Caco-2 (cell line): ENCODE results near the gene ACOXL. TPM values are rescaled to one million over a fixed set of nuclear protein-coding genes. Genes with fewer than 3 reads are reported as not detected.

Experiments
- BruUV-seq: library from RNA; stranded (reverse); fragments of 400-500 nt; replicated peaks from 2 replicates; lab custom pipeline; 2021; lab: Mats Ljungman, UMichigan
- CTCF ChIA-PET: fragments of 300-600 bp; sonication (Branson Sonifier 250); formaldehyde crosslinking; loops from one replicate; lab custom pipeline; 2022; ENCODE audit warnings: antibody characterized with exemption; lab: Charles Lee
- POLR2A ChIA-PET: fragments of 300-600 bp; sonication (Branson Sonifier 250); formaldehyde crosslinking; loops from one replicate; lab custom pipeline; 2022; ENCODE audit warnings: antibody characterized with exemption; lab: Charles Lee
- DNase-seq, 2 experiments: peaks; one replicate each; pipeline versions ENCODE4 v3.0.0 to v3.0.0-alpha.2; 2020 to 2022
- H3K27me3 ChIP-seq: replicated peaks from 2 replicates; pipeline ENCODE4 v1.6.0; 2011; ENCODE audit warnings: low read length; ENCODE audit not compliant: control insufficient read depth, insufficient read depth
- H3K36me3 ChIP-seq: 2 replicates; pipeline ENCODE4 v1.5.1; 2011; ENCODE audit warnings: low read length; ENCODE audit not compliant: control insufficient read depth, insufficient read depth
- H3K4me1 ChIP-seq: fragments of 250-450 bp; sonication (Bioruptor Pico); 2 replicates; pipeline ENCODE4 v1.5.1; 2020; ENCODE audit warnings: mild to moderate bottlenecking
- H3K4me3 ChIP-seq: 2 replicates; pipeline ENCODE4 v1.5.1; 2011; ENCODE audit warnings: low read depth, mild to moderate bottlenecking, control low read depth, low read length
- H3K9me3 ChIP-seq: fragments of 250-450 bp; sonication (Bioruptor Pico); 2 replicates; pipeline ENCODE4 v1.5.1; 2020; ENCODE audit warnings: mild to moderate bottlenecking, moderate library complexity
- H3K27ac Mint-ChIP-seq: one replicate; pipeline ENCODE4 v1.8.0; 2022; ENCODE audit warnings: mixed read lengths; ENCODE audit not compliant: unreplicated experiment
- H3K27me3 Mint-ChIP-seq: one replicate; pipeline ENCODE4 v1.8.0; 2022; ENCODE audit warnings: mixed read lengths; ENCODE audit not compliant: insufficient read depth, unreplicated experiment
- H3K36me3 Mint-ChIP-seq: one replicate; pipeline ENCODE4 v1.8.0; 2022; ENCODE audit warnings: mild to moderate bottlenecking, mixed read lengths; ENCODE audit not compliant: insufficient read depth, unreplicated experiment
- H3K4me1 Mint-ChIP-seq: one replicate; pipeline ENCODE4 v1.8.0; 2022; ENCODE audit warnings: low read depth, mixed read lengths; ENCODE audit not compliant: unreplicated experiment
- H3K4me3 Mint-ChIP-seq: one replicate; pipeline ENCODE4 v1.8.0; 2022; ENCODE audit warnings: mild to moderate bottlenecking, moderate library complexity, mixed read lengths; ENCODE audit not compliant: unreplicated experiment
- H3K9me3 Mint-ChIP-seq: one replicate; pipeline ENCODE4 v1.8.0; 2022; ENCODE audit warnings: mixed read lengths; ENCODE audit not compliant: unreplicated experiment
- CTCF ChIP-seq, 2 experiments: fragments of 200-600 bp in 1 of 2; IDR thresholded peaks; 1 replicate in 1 of 2; 2 replicates in 1 of 2; pipeline versions ENCODE4 v1.5.1 to v1.8.0; 2011 to 2022; ENCODE audit warnings: antibody characterized with exemption in 1 of 2, control low read depth in 1 of 2, inconsistent platforms in 1 of 2, low read depth in 1 of 2, low read length in 1 of 2, mild to moderate bottlenecking in 1 of 2, moderate library complexity in 1 of 2; ENCODE audit not compliant: insufficient read depth in 1 of 2, severe bottlenecking in 1 of 2, unreplicated experiment in 1 of 2
- intact Hi-C: fragments of 100-400 bp; cut with micrococcal nuclease; formaldehyde crosslinking; loops from one replicate; pipeline ENCODE4 v1.10.0; 2022; ENCODE audit not compliant: unreplicated experiment
- total RNA-seq: library from RNA; stranded (reverse); gene quantifications from 2 replicates; pipeline ENCODE4 v1.2.3, GENCODE V29; 2022

The ACOXL gene
- total RNA-seq, 1 experiment from 2014 or later: 2.6 TPM

GRCh38 chr2:110791435-110791834, 59.1 kb downstream of the ACOXL start:
- H3K9me3 ChIP-seq: no peaks in the 10 kb centered on the region
- Mint-ChIP-seq H3K4me1 (peaks cover 6% of the 10 kb centered on the region), H3K9me3 (peaks cover 1% of the 10 kb centered on the region), H3K27ac (no peak overlapping the region), H3K27me3 (peaks cover 4% of the 10 kb centered on the region), H3K4me3 (no peak overlapping the region), H3K36me3 (no peaks in the 10 kb centered on the region)
- H3K27me3 ChIP-seq: no peaks in the 10 kb centered on the region
- no peak for TF ChIP-seq CTCF (IDR thresholded peaks at IDR 0.05; ENCODE audit: insufficient read depth in 1 of 2, low read depth in 1 of 2, low read length in 1 of 2, severe bottlenecking in 1 of 2, unreplicated experiment in 1 of 2)
- no peak for DNase-seq
- CTCF ChIA-PET: interaction anchor here (0.7 kb wide), 1 partner anchor 326 kb away, joined by 3 read pairs; no protein-coding TSS in a partner anchor
- H3K4me1 ChIP-seq: no peaks in the 10 kb centered on the region
- no TSS peak for BruUV-seq
- intact Hi-C loops: no loop called here
- no peak overlapping the region for H3K4me3 ChIP-seq
- POLR2A ChIA-PET: no interaction called here
- H3K36me3 ChIP-seq: no peaks in the 10 kb centered on the region

GRCh38 chr2:110793034-110793433, 60.7 kb downstream of the ACOXL start:
- no peaks in the 10 kb centered on the region for H3K36me3 Mint-ChIP-seq
- ChIA-PET POLR2A (no interaction called here), CTCF (interaction anchor here (0.5 kb wide), 1 partner anchor 63 kb away, joined by 3 read pairs; no protein-coding TSS in a partner anchor)
- no peaks in the 10 kb centered on the region for H3K27me3 Mint-ChIP-seq
- no peaks in the 10 kb centered on the region for H3K9me3 Mint-ChIP-seq
- H3K4me1 Mint-ChIP-seq: no peaks in the 10 kb centered on the region
- no peaks in the 10 kb centered on the region for H3K9me3 ChIP-seq
- TF ChIP-seq CTCF (IDR thresholded peaks at IDR 0.05; ENCODE audit: insufficient read depth in 1 of 2, low read depth in 1 of 2, low read length in 1 of 2, severe bottlenecking in 1 of 2, unreplicated experiment in 1 of 2): no peak
- H3K4me1 ChIP-seq: no peaks in the 10 kb centered on the region
- H3K4me3 ChIP-seq: no peak overlapping the region
- no peak overlapping the region for H3K4me3 Mint-ChIP-seq
- BruUV-seq: no TSS peak
- intact Hi-C loops: no loop called here
- no peak for DNase-seq
- no peaks in the 10 kb centered on the region for H3K27me3 ChIP-seq
- H3K36me3 ChIP-seq: no peaks in the 10 kb centered on the region
- H3K27ac Mint-ChIP-seq: no peak overlapping the region

GRCh38 chr2:110794390-110794789, 62.0 kb downstream of the ACOXL start:
- Histone ChIP-seq H3K27me3 (no peaks in the 10 kb centered on the region), H3K36me3 (no peaks in the 10 kb centered on the region), H3K4me3 (no peak overlapping the region), H3K9me3 (no peaks in the 10 kb centered on the region; the same call in 1 of the 2 replicates), H3K4me1 (no peaks in the 10 kb centered on the region)
- Mint-ChIP-seq H3K36me3 (no peaks in the 10 kb centered on the region), H3K27me3 (no peaks in the 10 kb centered on the region), H3K4me3 (no peak overlapping the region), H3K27ac (no peak overlapping the region), H3K9me3 (no peaks in the 10 kb centered on the region), H3K4me1 (no peaks in the 10 kb centered on the region)
- intact Hi-C loops: no loop called here
- no TSS peak for BruUV-seq
- DNase-seq: no peak
- POLR2A ChIA-PET: no interaction called here
- CTCF ChIA-PET: no interaction called here
- TF ChIP-seq CTCF (IDR thresholded peaks at IDR 0.05; ENCODE audit: insufficient read depth in 1 of 2, low read depth in 1 of 2, low read length in 1 of 2, severe bottlenecking in 1 of 2, unreplicated experiment in 1 of 2): no peak
